DND-41 (cell line): ENCODE measurements around the gene MAP2K5.

Source experiments
- ATAC-seq: fragments of 200-7000 bp; cut with Tn5 transposase; 3 replicates; pipeline ENCODE4 v1.9.1; 2021; ENCODE audit warnings: low read depth; ENCODE audit not compliant: insufficient read depth
- DNase-seq: peaks from one replicate; pipeline ENCODE4 v3.0.0-alpha.2; 2020
- H2AFZ ChIP-seq: 2 replicates; pipeline ENCODE4 v1.6.0; 2012; ENCODE audit warnings: low read depth, low read length
- H3K27ac ChIP-seq: 2 replicates; pipeline ENCODE4 v1.5.1; 2012; ENCODE audit warnings: low read length, inconsistent platforms
- H3K27me3 ChIP-seq: fragments of 200-600 bp; sonication (generic); 2 replicates; pipeline ENCODE4 v1.6.0; 2012; ENCODE audit warnings: low read length, mild to moderate bottlenecking, inconsistent platforms; ENCODE audit not compliant: insufficient read depth, poor library complexity
- H3K36me3 ChIP-seq: 2 replicates; pipeline ENCODE4 v1.5.1; 2012; ENCODE audit warnings: low read length, inconsistent platforms; ENCODE audit not compliant: insufficient read depth
- H3K4me1 ChIP-seq: 2 replicates; pipeline ENCODE4 v1.5.1; 2012; ENCODE audit warnings: mild to moderate bottlenecking, low read length; ENCODE audit not compliant: insufficient read depth
- H3K4me2 ChIP-seq: 2 replicates; pipeline ENCODE4 v1.6.0; 2012; ENCODE audit warnings: mild to moderate bottlenecking, moderate library complexity, low read length, inconsistent platforms; ENCODE audit not compliant: insufficient read depth
- H3K4me3 ChIP-seq, 2 experiments: fragments of 200-600 bp in 1 of 2; shearing (Covaris generic) in 1 of 2; 2 replicates each; pipeline ENCODE4 v1.5.1; 2012 to 2016; ENCODE audit warnings: inconsistent platforms in 2 of 2, low read length in 2 of 2, mild to moderate bottlenecking in 2 of 2, low read depth in 1 of 2, moderate library complexity in 1 of 2
- H3K79me2 ChIP-seq: 2 replicates; pipeline ENCODE4 v1.6.0; 2012; ENCODE audit warnings: low read length, inconsistent platforms; ENCODE audit not compliant: insufficient read depth
- H3K9ac ChIP-seq: 2 replicates; pipeline ENCODE4 v1.6.0; 2012; ENCODE audit warnings: low read depth, mild to moderate bottlenecking, inconsistent platforms, low read length, moderate library complexity
- H3K9me3 ChIP-seq: 2 replicates; pipeline ENCODE4 v1.5.1; 2012; ENCODE audit warnings: low read length, moderate library complexity, mild to moderate bottlenecking, inconsistent platforms; ENCODE audit not compliant: insufficient read depth, severe bottlenecking
- H4K20me1 ChIP-seq: 2 replicates; pipeline ENCODE4 v1.6.0; 2012; ENCODE audit warnings: low read length; ENCODE audit not compliant: insufficient read depth
- CTCF ChIP-seq: IDR thresholded peaks from 2 replicates; pipeline ENCODE4 v1.5.1; 2012; ENCODE audit warnings: borderline replicate concordance, low read length, moderate library complexity, mild to moderate bottlenecking; ENCODE audit not compliant: poor library complexity, severe bottlenecking; ENCODE audit errors: extremely low read depth
- EZH2 ChIP-seq: IDR thresholded peaks from 3 replicates; pipeline ENCODE4 v1.6.1; 2012; ENCODE audit warnings: borderline replicate concordance, low read depth, mild to moderate bottlenecking, moderate library complexity, low read length, inconsistent platforms; ENCODE audit not compliant: severe bottlenecking

MAP2K5 gene

GRCh38 chr15:67716171-67716570, 173.7 kb downstream of the MAP2K5 start:
- Histone ChIP-seq H3K36me3 (no peaks in the 10 kb centered on the region), H3K4me2 (no peak overlapping the region), H3K27ac (no peak overlapping the region), H3K4me3 (no peak overlapping the region), H4K20me1 (no peaks in the 10 kb centered on the region), H3K79me2 (no peaks in the 10 kb centered on the region), H3K9ac (no peak overlapping the region), H3K27me3 (no peaks in the 10 kb centered on the region), H3K9me3 (no peaks in the 10 kb centered on the region), H2AFZ (no peak overlapping the region), H3K4me1 (peaks cover 3% of the 10 kb centered on the region; the same call in 1 of the 2 replicates)
- TF ChIP-seq CTCF, result no peak
- no peak for TF ChIP-seq EZH2
- no peak for ATAC-seq
- DNase-seq, result no peak

DNA sequence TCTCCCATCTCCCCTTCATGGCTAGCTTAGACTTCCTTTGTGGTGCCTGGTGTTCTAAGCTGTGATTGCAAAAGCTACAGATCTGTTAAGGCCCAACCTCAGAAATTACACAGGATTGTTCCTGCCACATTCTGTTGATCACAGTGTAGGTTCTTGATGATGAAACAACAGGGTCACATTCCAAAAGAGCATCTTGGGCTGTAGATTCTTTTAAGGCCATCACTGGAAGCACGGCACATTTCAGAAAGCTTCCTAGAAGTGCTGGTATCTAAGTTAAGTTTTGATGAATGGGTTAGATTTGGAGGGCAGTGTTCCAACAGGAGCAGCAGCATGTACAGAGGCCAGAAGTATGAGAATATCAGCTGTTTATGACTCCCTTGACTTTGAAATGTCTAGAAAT, 175.3 kb downstream of the MAP2K5 start:
- Histone ChIP-seq H2AFZ (no peak overlapping the region), H3K9me3 (no peaks in the 10 kb centered on the region), H3K79me2 (no peaks in the 10 kb centered on the region), H3K9ac (no peak overlapping the region), H3K4me3 (no peak overlapping the region), H4K20me1 (no peaks in the 10 kb centered on the region), H3K4me1 (peaks cover 3% of the 10 kb centered on the region; the same call in 1 of the 2 replicates), H3K4me2 (no peak overlapping the region), H3K27me3 (no peaks in the 10 kb centered on the region), H3K27ac (no peak overlapping the region), H3K36me3 (no peaks in the 10 kb centered on the region)
- DNase-seq (no peak), ATAC-seq (no peak)
- TF ChIP-seq EZH2 (no peak), CTCF (no peak)

DNA sequence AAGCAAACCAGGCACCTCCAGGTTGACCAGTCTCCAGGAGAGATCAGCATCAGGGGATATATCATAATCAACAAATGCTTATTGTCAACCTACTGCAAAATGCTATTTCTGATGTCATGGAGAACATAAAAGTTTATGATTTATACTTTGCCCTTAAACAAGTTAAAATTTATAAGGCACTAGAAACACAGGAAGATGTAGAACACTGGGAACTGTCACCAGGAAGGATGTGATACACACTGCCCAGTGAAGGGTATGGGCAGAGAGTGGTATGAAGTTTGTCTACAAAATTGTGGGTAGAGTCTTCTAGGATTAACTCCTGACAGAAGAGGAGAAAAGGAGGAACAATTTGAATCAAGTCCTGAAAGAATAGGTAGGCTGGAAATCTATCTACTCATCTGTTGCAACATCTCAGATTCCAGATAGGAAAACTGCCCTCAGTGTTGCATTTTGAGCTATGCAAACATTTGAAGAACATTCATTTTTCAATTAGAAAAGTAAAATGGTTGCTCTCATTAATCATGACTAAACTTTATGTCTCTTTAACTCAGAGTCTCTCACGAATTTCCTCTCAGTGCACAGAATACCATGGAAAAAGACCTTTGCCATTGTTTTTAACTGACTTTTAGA, 176.9 kb downstream of the MAP2K5 start:
- no peak overlapping the region for H3K4me2 ChIP-seq
- H3K79me2 ChIP-seq, result no peaks in the 10 kb centered on the region
- no peak overlapping the region for H3K4me3 ChIP-seq
- H4K20me1 ChIP-seq, result no peaks in the 10 kb centered on the region
- no peaks in the 10 kb centered on the region for H3K36me3 ChIP-seq
- DNase-seq, result no peak
- no peak overlapping the region for H3K9ac ChIP-seq
- H3K9me3 ChIP-seq, result no peaks in the 10 kb centered on the region
- peaks cover under 1% of the 10 kb centered on the region; the same call in 1 of the 2 replicates for H3K4me1 ChIP-seq
- ATAC-seq, result no peak
- TF ChIP-seq EZH2, result no peak
- no peak for TF ChIP-seq CTCF
- H3K27me3 ChIP-seq, result no peaks in the 10 kb centered on the region
- no peak overlapping the region for H3K27ac ChIP-seq
- H2AFZ ChIP-seq, result no peak overlapping the region

- H4K20me1 ChIP-seq, result no peaks in the 10 kb centered on the region
- no peak overlapping the region for H3K9ac ChIP-seq
- no peak overlapping the region for H3K27ac ChIP-seq
- H3K27me3 ChIP-seq, result no peaks in the 10 kb centered on the region
- ATAC-seq (no peak), DNase-seq (no peak)
- H3K4me3 ChIP-seq, result no peak overlapping the region
- no peak overlapping the region for H2AFZ ChIP-seq
- TF ChIP-seq EZH2 (no peak), CTCF (no peak)
- no peak overlapping the region for H3K4me2 ChIP-seq
- H3K4me1 ChIP-seq, result no peaks in the 10 kb centered on the region
- no peaks in the 10 kb centered on the region for H3K36me3 ChIP-seq
- no peaks in the 10 kb centered on the region for H3K79me2 ChIP-seq
- H3K9me3 ChIP-seq, result no peaks in the 10 kb centered on the region
Measured at GRCh38 chr15:67720556-67721175, 178.2 kb downstream of the MAP2K5 start.
